Measurements from ENCODE around the gene MAP3K19. TPM values are rescaled to one million over a fixed set of nuclear protein-coding genes. Genes with fewer than 3 reads are reported as not detected.
A peak's percentile ranks its signal among the peaks of the same experiment; 100 is the strongest.

The MAP3K19 gene
- total RNA-seq, 1 experiment from 2014 or later = not detected

DNA sequence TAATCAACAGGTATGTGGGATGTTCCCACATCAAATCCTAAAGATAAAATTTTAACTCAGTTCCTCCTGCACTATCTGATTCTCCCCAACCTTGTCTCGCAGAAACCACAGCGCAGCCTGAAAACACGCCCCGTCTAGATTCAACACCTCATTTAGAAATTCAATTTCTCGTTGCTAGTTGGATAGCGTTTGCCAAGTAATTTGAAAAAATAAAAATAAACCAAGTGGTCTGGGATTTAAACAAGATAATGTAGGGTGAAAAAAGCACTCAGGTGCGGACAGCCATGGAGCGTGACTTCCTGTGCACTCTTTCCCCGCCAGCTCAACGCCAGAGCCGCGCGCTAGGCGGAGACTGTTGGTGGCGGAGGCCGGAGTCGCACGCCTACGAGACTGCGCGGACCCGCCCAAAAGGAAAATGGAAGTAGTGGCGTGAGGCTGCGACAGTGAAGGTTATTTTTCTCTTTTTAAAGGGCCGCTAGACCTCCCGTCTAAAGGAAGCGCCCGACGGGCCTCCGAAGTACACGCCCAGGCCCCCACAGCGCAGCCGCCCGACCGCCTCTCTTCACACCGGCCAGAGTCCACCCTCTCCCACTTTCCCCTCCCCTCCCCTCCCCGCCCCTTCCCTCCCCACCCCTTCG, 129.2 kb downstream of the MAP3K19 start:
- CTCF ChIA-PET = interaction anchor here (0.6 kb wide), 1 partner anchor 458 kb away, joined by 3 read pairs; no protein-coding TSS in a partner anchor
- BruUV-seq (replicated peaks) = TSS peak; percentile 96
- Histone ChIP-seq H3K27me3 (ENCODE audit: control insufficient read depth, insufficient read depth, low read length) (no peaks in the 10 kb centered on the region), H3K27ac (ENCODE audit: low read length) (peak overlapping the region; percentile 99), H3K36me3 (ENCODE audit: control insufficient read depth, insufficient read depth, low read length) (peaks cover 17% of the 10 kb centered on the region), H3K9me3 (ENCODE audit: control insufficient read depth, insufficient read depth, low read depth, low read length) (no peaks in the 10 kb centered on the region), H3K4me3 (ENCODE audit: low read depth in 2 of 2, low read length in 2 of 2) (peak overlapping the region; percentile 75 to 89), H3K4me1 (ENCODE audit: control insufficient read depth, insufficient read depth, low read length) (peaks cover 11% of the 10 kb centered on the region; the same call in 1 of the 2 replicates)
- TF ChIP-seq POLR2AphosphoS5 (IDR thresholded peaks at IDR 0.05; ENCODE audit: low read depth, low read length) (peak; percentile 86), CTCF (IDR thresholded peaks at IDR 0.05) (no peak), TCF7L2 (IDR thresholded peaks at IDR 0.05; ENCODE audit: low read depth, low read length) (no peak), SIN3A (IDR thresholded peaks at IDR 0.05; ENCODE audit: borderline replicate concordance, insufficient read depth, low read depth, low read length) (peak; percentile 56; the same call in 1 of the 2 replicates)
- intact Hi-C loops (cut with micrococcal nuclease; ENCODE audit: unreplicated experiment) (no loop called here), in situ Hi-C loops (cut with HindIII; ENCODE audit: low pct_unique_long_range_greater_than_20kb, low sequenced_read_pairs) (no loop called here)
- DNase-seq (ENCODE audit: low read depth, low spot score) = peak; percentile 80
- POLR2A ChIA-PET = no interaction called here
- peak; percentile 90 for ATAC-seq

DNA sequence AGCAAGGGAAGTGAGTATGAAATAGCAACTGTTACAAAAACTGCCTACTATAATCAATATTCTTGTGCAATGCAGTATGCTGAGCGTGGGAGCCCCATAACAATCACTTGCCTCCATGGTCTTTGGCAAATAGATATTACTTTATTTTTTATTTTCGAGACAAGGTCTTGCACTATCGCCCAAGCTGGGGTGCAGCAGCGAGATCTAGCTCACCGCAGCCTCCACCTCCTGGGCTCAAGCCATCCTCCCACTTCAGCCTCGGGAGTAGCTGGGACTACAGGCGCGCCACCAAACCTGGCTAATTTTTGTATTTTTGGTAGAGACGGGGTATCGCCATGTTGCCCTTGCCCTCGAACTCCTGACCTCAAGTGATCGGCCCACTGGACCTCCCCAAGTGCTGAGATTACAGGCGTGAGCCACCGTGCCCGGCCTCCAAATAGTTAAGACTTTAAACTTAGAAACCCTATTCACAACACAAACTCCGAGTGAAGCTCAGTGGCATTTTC, 129.8 kb downstream of the MAP3K19 start:
- H3K36me3 ChIP-seq (ENCODE audit: control insufficient read depth, insufficient read depth, low read length) = peaks cover 17% of the 10 kb centered on the region
- TF ChIP-seq SIN3A (IDR thresholded peaks at IDR 0.05; ENCODE audit: borderline replicate concordance, insufficient read depth, low read depth, low read length) (no peak), CTCF (IDR thresholded peaks at IDR 0.05) (no peak), TCF7L2 (IDR thresholded peaks at IDR 0.05; ENCODE audit: low read depth, low read length) (no peak), REST (IDR thresholded peaks at IDR 0.05; ENCODE audit: insufficient read depth in 1 of 2, low read depth in 2 of 2, low read length in 1 of 2) (no peak), POLR2AphosphoS5 (IDR thresholded peaks at IDR 0.05; ENCODE audit: low read depth, low read length) (no peak)
- no peaks in the 10 kb centered on the region for H3K9me3 ChIP-seq (ENCODE audit: control insufficient read depth, insufficient read depth, low read depth, low read length)
- peak overlapping the region; percentile 99 for H3K27ac ChIP-seq (ENCODE audit: low read length)
- in situ Hi-C loops (cut with HindIII; ENCODE audit: low pct_unique_long_range_greater_than_20kb, low sequenced_read_pairs) (no loop called here), intact Hi-C loops (cut with micrococcal nuclease; ENCODE audit: unreplicated experiment) (no loop called here)
- DNase-seq (ENCODE audit: low read depth, low spot score) (no peak), ATAC-seq (no peak)
- ChIA-PET CTCF (interaction anchor here (0.6 kb wide), 1 partner anchor 457 kb away, joined by 3 read pairs; no protein-coding TSS in a partner anchor), POLR2A (no interaction called here)
- no TSS peak for BruUV-seq (replicated peaks)
- peaks cover 10% of the 10 kb centered on the region; the same call in 1 of the 2 replicates for H3K4me1 ChIP-seq (ENCODE audit: control insufficient read depth, insufficient read depth, low read length)
- no peaks in the 10 kb centered on the region for H3K27me3 ChIP-seq (ENCODE audit: control insufficient read depth, insufficient read depth, low read length)
- H3K4me3 ChIP-seq (ENCODE audit: low read depth in 2 of 2, low read length in 2 of 2) = peak overlapping the region; percentile 75 to 89

Other genes with a start within 250 kb of the MAP3K19 start
- not detected for gene ACMSD, start 208.8 kb downstream of the MAP3K19 start, total RNA-seq (2021; ENCODE audit: unreplicated experiment)
- 29.6 TPM for gene CCNT2, start 128.6 kb downstream of the MAP3K19 start, total RNA-seq (2021; ENCODE audit: unreplicated experiment)
- gene RAB3GAP1, start 4.8 kb upstream of the MAP3K19 start, total RNA-seq (2021; ENCODE audit: unreplicated experiment) = 38.6 TPM

All from Panc1 (cell line).